Effector memory CD8-positive, alpha-beta T cell (primary cell): Measurements from ENCODE around the gene MYL6B.

ENCODE experiments used
- ATAC-seq: fragments of 150-1000 bp; cut with Tn5 transposase; replicated peaks from 2 replicates; pipeline ENCODE4 v1.10.0; 2021; ENCODE audit warnings: mild to moderate bottlenecking, moderate library complexity
- DNase-seq, 3 experiments: peaks; one replicate each; pipeline ENCODE4 v3.0.0; 2021
- H3K27ac Mint-ChIP-seq, 2 donors: one replicate each; pipeline ENCODE4 v1.8.0; 2022; ENCODE audit warnings: mild to moderate bottlenecking in 2 of 2, mixed read lengths in 2 of 2, moderate library complexity in 2 of 2
- H3K27me3 Mint-ChIP-seq, 2 donors: one replicate each; pipeline ENCODE4 v1.8.0; 2022; ENCODE audit warnings: mixed read lengths in 2 of 2
- H3K36me3 Mint-ChIP-seq: one replicate; pipeline ENCODE4 v1.8.0; 2022; ENCODE audit warnings: mild to moderate bottlenecking, moderate library complexity, mixed read lengths; ENCODE audit not compliant: insufficient read depth
- H3K4me1 Mint-ChIP-seq, 2 donors: one replicate each; pipeline ENCODE4 v1.8.0; 2022; ENCODE audit warnings: low read depth in 2 of 2, mixed read lengths in 2 of 2
- H3K4me3 Mint-ChIP-seq, 2 donors: one replicate each; pipeline ENCODE4 v1.8.0; 2022; ENCODE audit warnings: mild to moderate bottlenecking in 2 of 2, mixed read lengths in 2 of 2, moderate library complexity in 2 of 2
- H3K9me3 Mint-ChIP-seq, 2 donors: one replicate each; pipeline ENCODE4 v1.8.0; 2022; ENCODE audit warnings: mixed read lengths in 2 of 2

The MYL6B gene

GRCh38 chr12:56128670-56129205, 23.6 kb upstream of the MYL6B start:
- ATAC-seq: no peak
- Mint-ChIP-seq H3K4me3 (peak overlapping the region; percentile 98 to 99), H3K27ac (peak overlapping the region; percentile 97 to 98), H3K36me3 (peaks cover 57% of the 10 kb centered on the region), H3K27me3 (no peaks in the 10 kb centered on the region), H3K9me3 (no peaks in the 10 kb centered on the region), H3K4me1 (peaks cover 50 to 59% of the 10 kb centered on the region in 2 donors)
- DNase-seq: peak in 1 of 3 experiments; percentile 35

GRCh38 chr12:56129206-56129941, 23.0 kb upstream of the MYL6B start:
- Mint-ChIP-seq H3K4me3 (peak overlapping the region; percentile 98 to 99), H3K9me3 (no peaks in the 10 kb centered on the region), H3K36me3 (peaks cover 64% of the 10 kb centered on the region), H3K27ac (peak overlapping the region; percentile 97 to 98), H3K27me3 (no peaks in the 10 kb centered on the region), H3K4me1 (peaks cover 44 to 55% of the 10 kb centered on the region in 2 donors)
- peak; percentile 53 for ATAC-seq
- DNase-seq: peak; percentile 71 to 77 (median 77)

GRCh38 chr12:56129942-56130495, 22.4 kb upstream of the MYL6B start:
- Mint-ChIP-seq H3K9me3 (no peaks in the 10 kb centered on the region), H3K27ac (peak overlapping the region; percentile 97 to 98), H3K36me3 (peaks cover 70% of the 10 kb centered on the region), H3K4me1 (peaks cover 44 to 55% of the 10 kb centered on the region in 2 donors), H3K4me3 (peak overlapping the region; percentile 98 to 99), H3K27me3 (no peaks in the 10 kb centered on the region)
- no peak for DNase-seq
- no peak for ATAC-seq

- H3K4me1 Mint-ChIP-seq: peaks cover 44 to 55% of the 10 kb centered on the region in 2 donors
Measured at GRCh38 chr12:56130876-56131275, 21.5 kb upstream of the MYL6B start.

DNA sequence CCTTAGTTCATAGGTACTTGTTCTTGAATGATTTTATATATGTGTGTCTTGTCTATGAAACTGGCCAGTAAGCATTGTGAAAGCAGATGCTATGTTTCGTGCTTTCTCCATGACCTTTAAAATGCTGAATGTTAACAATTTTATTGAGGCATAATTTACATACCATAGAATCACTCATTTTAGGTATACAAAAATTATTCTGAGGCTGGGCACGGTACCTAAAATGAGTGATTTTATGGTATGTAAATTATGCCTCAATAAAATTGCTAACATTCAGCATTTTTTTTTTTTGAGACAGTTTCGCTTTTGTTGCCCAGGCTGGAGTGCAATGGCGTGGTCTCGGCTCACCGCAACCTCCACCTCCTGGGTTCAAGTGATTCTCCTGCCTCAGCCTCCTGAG, 17.5 kb upstream of the MYL6B start:
- Mint-ChIP-seq H3K4me1 (peaks cover 28 to 29% of the 10 kb centered on the region in 2 donors), H3K27me3 (no peaks in the 10 kb centered on the region), H3K4me3 (no peak overlapping the region), H3K9me3 (no peaks in the 10 kb centered on the region), H3K36me3 (peaks cover 94% of the 10 kb centered on the region), H3K27ac (peak overlapping the region in 1 of 2 donors; percentile 49)
- ATAC-seq (no peak), DNase-seq (no peak)

More at GRCh38 chr12:56130876-56131275, 21.5 kb upstream of the MYL6B start:
- H3K4me3 Mint-ChIP-seq: peak overlapping the region; percentile 98 to 99
- no peaks in the 10 kb centered on the region for H3K9me3 Mint-ChIP-seq
- no peak for ATAC-seq
- H3K36me3 Mint-ChIP-seq: peaks cover 79% of the 10 kb centered on the region
- DNase-seq: no peak
- H3K27me3 Mint-ChIP-seq: no peaks in the 10 kb centered on the region
- H3K27ac Mint-ChIP-seq: peak overlapping the region; percentile 97 to 98

DNA sequence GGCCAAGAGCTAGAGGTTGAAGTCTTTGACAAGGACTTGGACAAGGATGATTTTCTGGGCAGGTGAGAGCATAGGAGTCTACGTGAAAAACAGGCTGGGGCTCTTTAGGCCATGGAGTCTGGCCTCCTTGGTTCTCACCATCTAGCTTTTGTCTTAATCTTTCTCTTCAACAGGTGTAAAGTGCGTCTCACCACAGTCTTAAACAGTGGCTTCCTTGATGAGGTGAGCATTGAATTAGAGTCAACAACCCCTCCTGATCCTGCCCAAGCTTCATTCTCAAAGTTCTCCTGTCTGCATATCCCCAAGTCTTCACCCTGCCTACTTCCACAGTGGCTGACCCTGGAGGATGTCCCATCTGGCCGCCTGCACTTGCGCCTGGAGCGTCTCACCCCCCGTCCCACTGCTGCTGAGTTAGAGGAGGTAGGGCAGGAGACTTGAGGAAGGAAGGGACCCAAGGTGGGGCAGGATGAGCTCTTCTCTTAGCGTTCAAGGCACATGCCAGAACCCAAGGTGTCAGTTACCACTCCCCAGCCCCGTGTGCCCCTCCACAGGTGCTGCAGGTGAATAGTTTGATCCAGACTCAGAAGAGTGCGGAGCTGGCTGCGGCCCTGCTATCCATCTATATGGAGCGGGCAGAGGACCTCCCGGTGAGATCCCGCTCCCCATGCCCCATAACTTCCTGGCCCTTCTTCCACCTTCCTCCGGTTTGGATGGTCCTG, 14.4 kb upstream of the MYL6B start:
- H3K9me3 Mint-ChIP-seq: no peaks in the 10 kb centered on the region
- no peak overlapping the region for H3K4me3 Mint-ChIP-seq
- ATAC-seq: no peak
- no peaks in the 10 kb centered on the region for H3K27me3 Mint-ChIP-seq
- no peak for DNase-seq
- H3K4me1 Mint-ChIP-seq: peaks cover 22 to 30% of the 10 kb centered on the region in 2 donors
- H3K36me3 Mint-ChIP-seq: peaks cover 100% of the 10 kb centered on the region
- peak overlapping the region; percentile 13 to 67 for H3K27ac Mint-ChIP-seq

GRCh38 chr12:56141946-56142784, 10.2 kb upstream of the MYL6B start:
- no peaks in the 10 kb centered on the region for H3K9me3 Mint-ChIP-seq
- ATAC-seq (no peak), DNase-seq (no peak)
- no peak overlapping the region for H3K4me3 Mint-ChIP-seq
- H3K4me1 Mint-ChIP-seq: peaks cover 23 to 29% of the 10 kb centered on the region in 2 donors
- H3K27me3 Mint-ChIP-seq: no peaks in the 10 kb centered on the region
- H3K27ac Mint-ChIP-seq: peak overlapping the region; percentile 67 to 84
- peaks cover 80% of the 10 kb centered on the region for H3K36me3 Mint-ChIP-seq

DNA sequence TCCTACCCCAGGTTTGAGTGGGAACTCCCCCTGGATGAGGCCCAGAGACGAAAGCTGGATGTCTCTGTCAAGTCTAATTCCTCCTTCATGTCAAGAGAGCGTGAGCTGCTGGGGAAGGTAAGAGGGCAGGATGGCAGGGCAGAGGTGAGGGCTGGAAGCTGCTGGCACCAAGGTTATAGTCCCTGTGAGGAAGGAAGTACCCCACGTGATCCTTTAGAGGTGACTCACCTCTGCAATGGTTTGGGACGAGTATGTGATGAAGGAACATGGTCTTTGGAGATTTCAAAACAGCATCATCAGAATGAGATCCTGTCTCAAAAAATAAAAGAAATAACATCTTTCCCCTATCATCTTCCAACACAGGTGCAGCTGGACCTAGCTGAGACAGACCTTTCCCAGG, 9.2 kb upstream of the MYL6B start:
- peak; percentile 58 for ATAC-seq
- no peak for DNase-seq
- Mint-ChIP-seq H3K4me3 (no peak overlapping the region), H3K36me3 (peaks cover 69% of the 10 kb centered on the region), H3K9me3 (no peaks in the 10 kb centered on the region), H3K27ac (peak overlapping the region; percentile 67 to 84), H3K4me1 (peaks cover 19 to 23% of the 10 kb centered on the region in 2 donors), H3K27me3 (no peaks in the 10 kb centered on the region)

- H3K36me3 Mint-ChIP-seq: peaks cover 63% of the 10 kb centered on the region
- DNase-seq (no peak), ATAC-seq (no peak)
- H3K4me1 Mint-ChIP-seq: peaks cover 17 to 19% of the 10 kb centered on the region in 2 donors
- peak overlapping the region; percentile 67 to 84 for H3K27ac Mint-ChIP-seq
- H3K27me3 Mint-ChIP-seq: no peaks in the 10 kb centered on the region
- no peak overlapping the region for H3K4me3 Mint-ChIP-seq
- H3K9me3 Mint-ChIP-seq: no peaks in the 10 kb centered on the region
Measured at GRCh38 chr12:56143870-56144269, 8.5 kb upstream of the MYL6B start.

DNA sequence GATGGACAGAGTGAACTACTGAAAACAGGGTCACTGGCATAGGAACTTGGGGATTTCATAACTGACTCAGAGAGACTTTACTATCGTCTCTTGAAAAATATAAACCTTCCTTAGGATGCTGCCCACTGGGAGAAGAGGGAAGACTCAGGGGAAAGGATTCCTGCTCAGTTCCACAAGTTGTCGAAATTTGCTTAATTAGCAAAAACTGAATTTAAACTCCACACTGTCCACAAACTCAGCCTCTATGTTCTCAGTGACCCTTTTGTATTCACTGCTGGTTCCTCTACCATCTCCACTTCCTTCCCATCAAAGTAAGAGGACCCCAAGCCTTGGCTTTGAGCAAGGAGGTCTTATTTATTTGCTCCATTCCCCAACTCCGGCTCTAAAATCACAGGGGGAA, 7.2 kb upstream of the MYL6B start:
- DNase-seq: no peak
- no peak for ATAC-seq
- H3K27me3 Mint-ChIP-seq: no peaks in the 10 kb centered on the region
- peaks cover 19% of the 10 kb centered on the region in 2 donors for H3K4me1 Mint-ChIP-seq
- H3K27ac Mint-ChIP-seq: peak overlapping the region in 1 of 2 donors; percentile 35
- no peak overlapping the region for H3K4me3 Mint-ChIP-seq
- H3K36me3 Mint-ChIP-seq: peaks cover 51% of the 10 kb centered on the region
- H3K9me3 Mint-ChIP-seq: no peaks in the 10 kb centered on the region

DNA sequence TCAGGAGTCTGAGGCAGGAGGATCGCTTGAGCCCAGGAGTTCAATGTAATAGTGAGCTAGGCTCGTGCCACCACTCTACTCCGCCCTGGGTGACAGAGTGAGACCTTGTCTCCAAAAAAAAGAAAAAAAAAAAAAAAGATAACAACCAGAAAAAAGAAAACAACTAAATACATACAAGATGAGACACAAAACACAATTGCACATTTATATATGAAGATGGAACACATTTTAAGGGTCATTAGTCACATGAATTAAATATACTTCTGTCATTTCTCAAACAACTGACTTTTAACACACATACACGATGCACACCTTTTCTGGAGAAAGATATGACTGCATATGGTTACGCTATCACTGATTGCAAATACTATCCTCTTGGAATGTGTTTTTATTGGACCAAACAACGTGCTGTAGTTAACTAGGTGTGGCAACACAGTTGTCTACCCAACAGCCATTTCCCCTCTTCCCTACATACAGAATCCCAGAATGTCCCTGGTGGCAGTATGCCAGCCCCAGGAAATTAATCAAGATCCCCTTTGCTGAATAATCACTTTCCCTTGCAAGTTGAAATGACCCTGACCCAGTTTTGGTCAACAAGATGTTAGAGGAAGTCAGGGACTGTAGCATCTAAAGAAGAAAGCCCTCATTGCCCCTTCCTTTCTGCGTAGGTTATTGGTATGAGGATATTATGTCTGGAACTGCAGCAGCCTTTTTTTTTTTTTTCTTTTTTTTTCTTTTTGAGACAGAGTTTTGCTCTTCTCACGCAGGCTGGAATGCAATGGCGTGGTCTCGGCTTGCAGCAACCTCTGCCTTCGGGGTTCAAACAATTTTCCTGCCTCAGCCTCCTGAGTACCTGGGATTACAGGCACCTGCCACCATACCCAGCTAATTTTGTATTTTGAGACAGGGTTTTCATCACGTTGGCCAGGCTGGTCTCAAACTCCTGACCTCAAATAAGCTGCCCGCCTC, 5.6 kb upstream of the MYL6B start:
- no peak for DNase-seq
- no peaks in the 10 kb centered on the region for H3K27me3 Mint-ChIP-seq
- no peaks in the 10 kb centered on the region for H3K9me3 Mint-ChIP-seq
- H3K36me3 Mint-ChIP-seq: peaks cover 51% of the 10 kb centered on the region
- ATAC-seq: no peak
- H3K27ac Mint-ChIP-seq: peak overlapping the region in 1 of 2 donors; percentile 67
- H3K4me3 Mint-ChIP-seq: no peak overlapping the region
- peaks cover 19 to 25% of the 10 kb centered on the region in 2 donors for H3K4me1 Mint-ChIP-seq

DNA sequence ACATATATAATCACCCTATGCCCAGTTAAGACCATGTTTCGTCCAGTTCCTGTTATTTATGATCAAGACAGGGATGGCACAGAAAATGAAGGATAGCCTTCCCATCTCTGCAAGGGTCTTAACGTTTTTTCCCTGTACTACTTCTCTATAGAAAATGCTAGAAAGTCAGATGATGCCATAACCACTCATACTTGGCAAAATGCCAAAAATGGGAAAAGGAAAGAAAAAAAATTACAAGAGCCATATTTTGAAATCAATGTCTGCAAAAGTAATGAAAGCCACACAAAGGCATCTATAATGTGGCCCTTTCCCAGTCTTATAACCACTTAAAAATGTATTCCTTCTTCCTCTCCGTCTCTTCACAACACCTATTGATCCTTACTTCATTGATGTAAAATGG, 1.8 kb upstream of the MYL6B start:
- Mint-ChIP-seq H3K27me3 (no peaks in the 10 kb centered on the region), H3K36me3 (peaks cover 28% of the 10 kb centered on the region), H3K27ac (peak overlapping the region; percentile 90 to 93), H3K4me3 (peak overlapping the region; percentile 81 to 88), H3K4me1 (peaks cover 11 to 15% of the 10 kb centered on the region in 2 donors), H3K9me3 (no peaks in the 10 kb centered on the region)
- ATAC-seq: no peak
- DNase-seq: no peak
